ENCODE data around the gene PUM1.

DNA sequence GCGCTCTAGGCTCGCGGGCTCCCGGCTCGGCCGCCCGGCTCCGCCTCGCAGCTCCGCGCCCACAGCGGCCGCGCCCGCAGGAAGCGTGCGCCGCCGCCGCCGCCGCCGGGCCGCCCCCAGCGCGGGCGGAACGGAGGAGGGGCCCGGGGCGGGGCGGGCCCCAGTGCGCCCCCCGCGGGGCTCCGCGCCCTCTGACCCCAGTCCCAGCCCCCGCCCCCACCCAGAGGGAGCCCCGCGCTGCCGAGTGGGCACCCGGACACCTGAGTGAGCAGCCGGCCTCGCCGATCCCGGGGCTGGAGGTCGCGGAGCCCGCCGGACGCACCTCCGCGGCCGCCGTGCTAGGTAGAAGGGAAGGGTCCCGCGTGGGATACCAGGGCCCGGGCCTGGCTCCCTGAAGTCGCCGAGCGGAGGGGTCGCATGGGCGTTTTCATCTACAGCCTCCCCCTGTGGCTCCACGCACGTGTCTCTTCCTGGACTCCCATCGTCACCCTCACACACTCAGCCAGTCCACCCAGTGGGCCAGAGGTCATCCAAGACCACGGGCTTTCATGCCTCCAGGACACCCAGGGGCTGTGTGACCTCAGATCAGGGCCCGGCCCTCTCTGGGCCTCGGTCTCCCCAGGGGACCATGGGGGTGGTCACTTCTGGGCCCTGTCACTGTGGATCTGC, 156.7 kb downstream of the PUM1 start, which contains the start of gene SDC3:
- TF ChIP-seq, protein P1, sequence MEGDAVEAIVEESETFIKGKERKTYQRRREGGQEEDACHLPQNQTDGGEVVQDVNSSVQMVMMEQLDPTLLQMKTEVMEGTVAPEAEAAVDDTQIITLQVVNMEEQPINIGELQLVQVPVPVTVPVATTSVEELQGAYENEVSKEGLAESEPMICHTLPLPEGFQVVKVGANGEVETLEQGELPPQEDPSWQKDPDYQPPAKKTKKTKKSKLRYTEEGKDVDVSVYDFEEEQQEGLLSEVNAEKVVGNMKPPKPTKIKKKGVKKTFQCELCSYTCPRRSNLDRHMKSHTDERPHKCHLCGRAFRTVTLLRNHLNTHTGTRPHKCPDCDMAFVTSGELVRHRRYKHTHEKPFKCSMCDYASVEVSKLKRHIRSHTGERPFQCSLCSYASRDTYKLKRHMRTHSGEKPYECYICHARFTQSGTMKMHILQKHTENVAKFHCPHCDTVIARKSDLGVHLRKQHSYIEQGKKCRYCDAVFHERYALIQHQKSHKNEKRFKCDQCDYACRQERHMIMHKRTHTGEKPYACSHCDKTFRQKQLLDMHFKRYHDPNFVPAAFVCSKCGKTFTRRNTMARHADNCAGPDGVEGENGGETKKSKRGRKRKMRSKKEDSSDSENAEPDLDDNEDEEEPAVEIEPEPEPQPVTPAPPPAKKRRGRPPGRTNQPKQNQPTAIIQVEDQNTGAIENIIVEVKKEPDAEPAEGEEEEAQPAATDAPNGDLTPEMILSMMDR (conservative IDR thresholded peaks at IDR 0.05 in 1 of 2, IDR thresholded peaks at IDR 0.05 in 1 of 2; ENCODE audit: low read depth in 1 of 2, low read length in 2 of 2), result no peak
- no peak for TF ChIP-seq EZH2 (IDR thresholded peaks at IDR 0.05; ENCODE audit: low read length, missing control alignments)
